Fibroblast of lung (primary cell): ENCODE measurements around the gene EVX2. TPM values are rescaled to one million over a fixed set of nuclear protein-coding genes. Genes with fewer than 3 reads are reported as not detected.

ENCODE experiments used
- DNase-seq, 2 donors: peaks; one replicate each; pipeline versions ENCODE4 v3.0.0 to v3.0.0-alpha.2; 2010; ENCODE audit warnings: low read depth in 2 of 2
- H2AFZ ChIP-seq: 2 replicates; pipeline ENCODE4 v1.5.1; 2012; ENCODE audit warnings: low read length, control low read depth, inconsistent platforms
- H3K27ac ChIP-seq: 2 replicates; pipeline ENCODE4 v1.5.1; 2011; ENCODE audit warnings: low read length, control low read depth; ENCODE audit not compliant: insufficient read depth
- H3K27me3 ChIP-seq: 2 replicates; pipeline ENCODE4 v1.5.1; 2011; ENCODE audit warnings: mild to moderate bottlenecking, low read length; ENCODE audit not compliant: control insufficient read depth, insufficient read depth
- H3K36me3 ChIP-seq: 2 replicates; pipeline ENCODE4 v1.5.1; 2011; ENCODE audit warnings: low read length; ENCODE audit not compliant: control insufficient read depth, insufficient read depth
- H3K4me1 ChIP-seq: 2 replicates; pipeline ENCODE4 v1.5.1; 2011; ENCODE audit warnings: low read length; ENCODE audit not compliant: control insufficient read depth, insufficient read depth; ENCODE audit errors: extremely low read depth
- H3K4me2 ChIP-seq: 2 replicates; pipeline ENCODE4 v1.5.1; 2011; ENCODE audit warnings: low read length, control low read depth; ENCODE audit not compliant: insufficient read depth; ENCODE audit errors: extremely low read depth
- H3K4me3 ChIP-seq, 4 experiments: fragments of 200-600 bp in 1 of 4; sonication (generic) in 1 of 4; replicated peaks in 1 of 4; 2 replicates each; pipeline ENCODE4 v1.5.1; 2011 to 2016; ENCODE audit warnings: low read length in 4 of 4, low read depth in 3 of 4, mild to moderate bottlenecking in 3 of 4, control low read depth in 2 of 4, inconsistent platforms in 1 of 4, mixed read lengths in 1 of 4; ENCODE audit not compliant: insufficient read depth in 1 of 4; ENCODE audit errors: control extremely low read depth in 1 of 4
- H3K79me2 ChIP-seq: 2 replicates; pipeline ENCODE4 v1.5.1; 2012; ENCODE audit warnings: mild to moderate bottlenecking, low read length, inconsistent platforms; ENCODE audit not compliant: control insufficient read depth, insufficient read depth
- H3K9ac ChIP-seq: 2 replicates; pipeline ENCODE4 v1.5.1; 2011; ENCODE audit warnings: mild to moderate bottlenecking, low read length, control low read depth; ENCODE audit not compliant: insufficient read depth
- H3K9me3 ChIP-seq: 2 replicates; pipeline ENCODE4 v1.5.1; 2012; ENCODE audit warnings: low read depth, low read length; ENCODE audit not compliant: control insufficient read depth, insufficient read depth
- H4K20me1 ChIP-seq: 2 replicates; pipeline ENCODE4 v1.5.1; 2011; ENCODE audit warnings: low read length; ENCODE audit not compliant: control insufficient read depth, insufficient read depth; ENCODE audit errors: extremely low read depth
- EZH2 ChIP-seq: IDR thresholded peaks from 2 replicates; pipeline ENCODE4 v1.5.1; 2012; ENCODE audit warnings: low read length, control low read depth, mild to moderate bottlenecking; ENCODE audit errors: missing control alignments
- polyA plus RNA-seq, 2 donors: library from polyadenylated mRNA; depleted of rRNA in 1 of 2; stranded (reverse) in 1 of 2; unstranded in 1 of 2; fragments of >200 nt; gene quantifications; 2 replicates each; pipeline ENCODE4 v1.2.1, GENCODE V29; 2011 to 2012; ENCODE audit warnings: missing spikeins in 1 of 2
- total RNA-seq: library from RNA; depleted of rRNA; stranded (reverse); fragments of >200 nt; gene quantifications from 2 replicates; pipeline ENCODE4 v1.2.1, GENCODE V29; 2014
- TF ChIP-seq, protein P1 (sequence below), 2 donors: IDR thresholded peaks in 1 of 2; conservative IDR thresholded peaks in 1 of 2; 1 replicate in 1 of 2; 2 replicates in 1 of 2; pipeline ENCODE4 v1.5.1; 2011 to 2012; ENCODE audit warnings: low read length in 2 of 2, control low read depth in 1 of 2, inconsistent platforms in 1 of 2, low read depth in 1 of 2, mild to moderate bottlenecking in 1 of 2

The EVX2 gene
- total and polyA plus RNA-seq, 2 donors (not counting 1 experiment from before 2014, with no cell fraction given), result not detected

DNA sequence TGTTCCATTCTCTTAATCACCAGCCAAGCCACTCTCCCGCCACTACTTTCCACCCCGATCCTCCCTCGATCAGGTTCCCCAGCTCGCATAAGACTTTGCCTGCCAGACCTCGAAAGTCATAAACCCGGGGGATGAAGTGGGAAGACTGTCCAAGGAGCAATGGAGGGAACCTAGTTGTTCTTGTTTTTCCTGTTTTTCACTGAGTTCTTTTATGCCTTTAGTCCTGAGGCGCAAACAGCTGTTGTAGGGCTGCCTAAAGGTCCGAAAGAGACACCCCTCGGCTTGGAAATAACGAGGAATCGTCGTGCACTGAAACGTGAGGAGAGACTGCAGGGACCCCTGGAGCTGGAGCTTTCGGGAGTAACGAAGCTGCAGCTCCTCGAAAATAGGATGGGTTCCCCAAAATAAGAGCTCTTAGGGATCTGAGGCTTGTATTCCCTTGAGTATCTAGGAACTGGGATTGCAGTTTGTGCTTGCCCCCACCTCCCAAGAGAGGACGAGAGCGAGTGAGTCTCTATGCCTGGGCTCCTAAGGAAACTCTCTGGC is 14.1 kb upstream of the EVX2 start:
- Histone ChIP-seq H3K9me3 (no peaks in the 10 kb centered on the region), H2AFZ (no peak overlapping the region), H3K27me3 (peaks cover 90% of the 10 kb centered on the region), H3K36me3 (no peaks in the 10 kb centered on the region), H3K4me1 (no peaks in the 10 kb centered on the region), H3K4me2 (peak overlapping the region; percentile 32), H3K27ac (no peak overlapping the region), H3K4me3 (peak overlapping the region in 1 of 4 experiments; percentile 53), H3K79me2 (no peaks in the 10 kb centered on the region), H3K9ac (no peak overlapping the region), H4K20me1 (no peaks in the 10 kb centered on the region)
- no peak for DNase-seq
- TF ChIP-seq EZH2, result peak; percentile 89
- TF ChIP-seq, protein P1, sequence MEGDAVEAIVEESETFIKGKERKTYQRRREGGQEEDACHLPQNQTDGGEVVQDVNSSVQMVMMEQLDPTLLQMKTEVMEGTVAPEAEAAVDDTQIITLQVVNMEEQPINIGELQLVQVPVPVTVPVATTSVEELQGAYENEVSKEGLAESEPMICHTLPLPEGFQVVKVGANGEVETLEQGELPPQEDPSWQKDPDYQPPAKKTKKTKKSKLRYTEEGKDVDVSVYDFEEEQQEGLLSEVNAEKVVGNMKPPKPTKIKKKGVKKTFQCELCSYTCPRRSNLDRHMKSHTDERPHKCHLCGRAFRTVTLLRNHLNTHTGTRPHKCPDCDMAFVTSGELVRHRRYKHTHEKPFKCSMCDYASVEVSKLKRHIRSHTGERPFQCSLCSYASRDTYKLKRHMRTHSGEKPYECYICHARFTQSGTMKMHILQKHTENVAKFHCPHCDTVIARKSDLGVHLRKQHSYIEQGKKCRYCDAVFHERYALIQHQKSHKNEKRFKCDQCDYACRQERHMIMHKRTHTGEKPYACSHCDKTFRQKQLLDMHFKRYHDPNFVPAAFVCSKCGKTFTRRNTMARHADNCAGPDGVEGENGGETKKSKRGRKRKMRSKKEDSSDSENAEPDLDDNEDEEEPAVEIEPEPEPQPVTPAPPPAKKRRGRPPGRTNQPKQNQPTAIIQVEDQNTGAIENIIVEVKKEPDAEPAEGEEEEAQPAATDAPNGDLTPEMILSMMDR (conservative IDR thresholded peaks at IDR 0.05 in 1 of 2, IDR thresholded peaks at IDR 0.05 in 1 of 2; ENCODE audit: low read depth in 1 of 2, low read length in 2 of 2), result no peak

DNA sequence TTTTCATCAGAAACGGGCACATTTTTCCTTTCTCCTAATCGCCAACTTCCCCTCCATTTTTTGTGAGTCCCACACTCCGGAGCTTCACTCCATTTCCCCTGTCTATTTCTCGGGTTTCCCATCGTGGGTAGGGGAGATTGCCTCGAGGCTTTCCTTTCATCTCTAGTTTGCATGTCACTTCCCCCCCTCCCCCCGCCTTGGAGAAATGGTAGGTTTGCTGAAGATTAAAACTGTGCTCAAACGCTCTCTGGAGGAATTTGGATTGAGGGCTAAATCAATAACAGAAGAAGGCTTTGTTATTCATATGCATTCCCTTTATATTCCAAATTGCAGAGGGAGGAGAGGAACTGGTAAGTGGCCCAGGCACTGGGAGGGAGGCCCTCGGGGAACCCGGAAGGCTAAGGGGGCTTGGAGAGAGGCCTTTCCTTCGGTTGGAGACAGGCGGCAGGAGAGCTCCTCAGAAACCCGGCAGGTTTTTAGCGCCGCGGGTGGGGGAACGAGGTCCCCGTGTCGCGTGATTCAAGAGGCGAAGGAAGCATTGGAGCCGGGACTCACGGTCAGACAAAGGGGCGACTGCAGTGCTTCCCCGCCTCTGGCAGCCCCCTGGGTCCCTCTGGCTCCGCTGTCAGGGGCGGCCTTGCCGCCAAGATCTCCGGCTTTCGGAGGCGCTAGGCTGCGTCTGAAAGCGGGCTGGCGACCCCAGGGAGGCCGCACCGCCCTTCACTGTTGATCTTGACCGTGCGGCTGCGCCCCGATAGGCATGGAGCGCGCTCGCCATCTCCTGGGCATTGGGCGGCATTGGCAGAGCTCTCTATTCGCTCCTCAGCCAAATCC is 13.4 kb upstream of the EVX2 start:
- H3K27ac ChIP-seq, result no peak overlapping the region

More for the DNA sequence above, 13.4 kb upstream of the EVX2 start:
- H3K27me3 ChIP-seq, result peaks cover 85% of the 10 kb centered on the region
- no peaks in the 10 kb centered on the region for H3K79me2 ChIP-seq
- no peaks in the 10 kb centered on the region for H3K4me1 ChIP-seq
- peak overlapping the region; percentile 39 for H2AFZ ChIP-seq
- peak overlapping the region; percentile 85 for H3K4me2 ChIP-seq
- no peak for TF ChIP-seq EZH2
- TF ChIP-seq, protein P1 (conservative IDR thresholded peaks at IDR 0.05 in 1 of 2, IDR thresholded peaks at IDR 0.05 in 1 of 2; ENCODE audit: low read depth in 1 of 2, low read length in 2 of 2), result peak; percentile 82 to 92
- H3K9me3 ChIP-seq, result no peaks in the 10 kb centered on the region
- H4K20me1 ChIP-seq, result no peaks in the 10 kb centered on the region
- H3K36me3 ChIP-seq, result no peaks in the 10 kb centered on the region
- DNase-seq, result peak; percentile 33 to 66
- no peak overlapping the region for H3K9ac ChIP-seq
- H3K4me3 ChIP-seq, result peak overlapping the region; percentile 36 to 53 (median 44)
